GM18907 (cell line): ENCODE results near the gene TTC39C.

Experiments
- ATAC-seq: cut with Tn5 transposase; IDR thresholded peaks from one replicate; pipeline ENCODE4 v1.9.1; 2021; ENCODE audit warnings: mild to moderate bottlenecking, moderate library complexity; ENCODE audit not compliant: unreplicated experiment

The TTC39C gene

GRCh38 chr18:24177499-24178133, 163.1 kb downstream of the TTC39C start:
- ATAC-seq = no peak

- no peak for ATAC-seq
Observed at GRCh38 chr18:24180048-24180447, 165.5 kb downstream of the TTC39C start.

- ATAC-seq = no peak
Observed at GRCh38 chr18:24181806-24182205, 167.3 kb downstream of the TTC39C start.
